ENCODE measurements around the gene RIPK1.
"Not testable (repeated sequence)": the region's sequence is repeated elsewhere in the genome, so short reads cannot be mapped to it uniquely, and the experiment has no call there.

RIPK1 gene

DNA sequence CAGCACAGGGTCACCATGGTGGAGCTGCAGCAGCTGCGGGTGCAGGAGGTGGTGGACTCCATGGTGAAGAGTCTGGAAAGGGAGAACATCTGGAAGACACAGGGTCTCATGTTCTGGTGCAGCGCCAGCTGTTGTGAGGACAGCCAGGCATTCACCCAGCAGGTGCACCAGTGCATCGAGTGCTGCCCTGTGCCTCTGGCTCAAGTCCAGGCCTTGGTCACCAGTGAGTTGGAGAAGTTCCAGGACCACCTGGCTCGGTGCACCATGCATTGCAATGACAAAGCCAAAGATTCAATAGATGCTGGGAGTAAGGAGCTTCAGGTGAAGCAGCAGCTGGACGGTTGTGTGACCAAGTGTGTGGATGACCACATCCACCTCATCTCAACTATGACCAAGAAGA lies 22.9 kb upstream of the RIPK1 start:
- Histone ChIP-seq H3K36me3 (ENCODE audit: control insufficient read depth in 5 of 5, insufficient read depth in 5 of 5, low read length in 5 of 5) (no peaks in the 10 kb centered on the region), H3K4me1 (ENCODE audit: control insufficient read depth in 5 of 5, insufficient read depth in 5 of 5, low read length in 5 of 5) (peaks cover 0 to 13% (median 11%) of the 10 kb centered on the region in 5 donors), H3K27me3 (ENCODE audit: control insufficient read depth in 5 of 5, insufficient read depth in 4 of 5, low read length in 5 of 5) (no peaks in the 10 kb centered on the region)

DNA sequence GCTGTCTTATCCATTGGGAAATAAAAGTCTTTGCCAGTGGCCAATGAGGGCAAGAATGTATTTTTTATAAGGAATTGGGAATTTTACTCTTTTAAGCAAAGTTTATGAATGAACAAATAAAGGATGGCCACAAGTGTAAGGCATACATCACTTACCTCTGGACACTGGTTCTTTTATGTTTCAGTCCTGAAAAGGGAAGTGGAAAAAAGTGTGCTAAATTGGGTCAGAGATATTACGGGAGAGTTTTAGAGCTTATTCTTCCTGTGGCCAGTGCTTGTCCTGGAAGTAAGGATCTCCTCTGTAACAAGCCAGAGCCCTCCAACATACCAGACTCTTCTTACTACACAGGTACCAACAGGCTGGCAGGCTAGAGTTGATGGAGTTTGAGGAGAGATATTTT lies 22.5 kb upstream of the RIPK1 start:
- Histone ChIP-seq H3K27ac (ENCODE audit: low read depth, low read length) (no peak overlapping the region), H3K9me3 (ENCODE audit: control insufficient read depth in 5 of 5, low read length in 5 of 5) (no peaks in the 10 kb centered on the region), H3K4me1 (ENCODE audit: control insufficient read depth in 5 of 5, insufficient read depth in 5 of 5, low read length in 5 of 5) (peaks cover 0 to 13% (median 11%) of the 10 kb centered on the region in 5 donors)

More for the DNA sequence above, 22.9 kb upstream of the RIPK1 start:
- H3K9ac ChIP-seq (ENCODE audit: low read length in 5 of 5) = no peak overlapping the region
- H3K9me3 ChIP-seq (ENCODE audit: control insufficient read depth in 5 of 5, low read length in 5 of 5) = no peaks in the 10 kb centered on the region
- no peak overlapping the region for H3K4me3 ChIP-seq (ENCODE audit: low read depth in 1 of 5, low read length in 5 of 5)
- H3K27ac ChIP-seq (ENCODE audit: low read depth, low read length) = no peak overlapping the region

GRCh38 chr6:3046295-3046694 lies 22.0 kb upstream of the RIPK1 start:
- no peak overlapping the region for H3K9ac ChIP-seq (ENCODE audit: low read length in 5 of 5)
- H3K4me1 ChIP-seq (ENCODE audit: control insufficient read depth in 5 of 5, insufficient read depth in 5 of 5, low read length in 5 of 5) = peaks cover 0 to 7% (median 7%) of the 10 kb centered on the region in 5 donors
- H3K27me3 ChIP-seq (ENCODE audit: control insufficient read depth in 5 of 5, insufficient read depth in 4 of 5, low read length in 5 of 5) = no peaks in the 10 kb centered on the region
- H3K27ac ChIP-seq (ENCODE audit: low read depth, low read length) = no peak overlapping the region
- H3K9me3 ChIP-seq (ENCODE audit: control insufficient read depth in 5 of 5, low read length in 5 of 5) = no peaks in the 10 kb centered on the region
- H3K4me3 ChIP-seq (ENCODE audit: low read depth in 1 of 5, low read length in 5 of 5) = no peak overlapping the region
- H3K36me3 ChIP-seq (ENCODE audit: control insufficient read depth in 5 of 5, insufficient read depth in 5 of 5, low read length in 5 of 5) = no peaks in the 10 kb centered on the region

More for the DNA sequence above, 22.5 kb upstream of the RIPK1 start:
- no peaks in the 10 kb centered on the region for H3K36me3 ChIP-seq (ENCODE audit: control insufficient read depth in 5 of 5, insufficient read depth in 5 of 5, low read length in 5 of 5)
- no peak overlapping the region for H3K9ac ChIP-seq (ENCODE audit: low read length in 5 of 5)
- no peaks in the 10 kb centered on the region for H3K27me3 ChIP-seq (ENCODE audit: control insufficient read depth in 5 of 5, insufficient read depth in 4 of 5, low read length in 5 of 5)
- H3K4me3 ChIP-seq (ENCODE audit: low read depth in 1 of 5, low read length in 5 of 5) = no peak overlapping the region

DNA sequence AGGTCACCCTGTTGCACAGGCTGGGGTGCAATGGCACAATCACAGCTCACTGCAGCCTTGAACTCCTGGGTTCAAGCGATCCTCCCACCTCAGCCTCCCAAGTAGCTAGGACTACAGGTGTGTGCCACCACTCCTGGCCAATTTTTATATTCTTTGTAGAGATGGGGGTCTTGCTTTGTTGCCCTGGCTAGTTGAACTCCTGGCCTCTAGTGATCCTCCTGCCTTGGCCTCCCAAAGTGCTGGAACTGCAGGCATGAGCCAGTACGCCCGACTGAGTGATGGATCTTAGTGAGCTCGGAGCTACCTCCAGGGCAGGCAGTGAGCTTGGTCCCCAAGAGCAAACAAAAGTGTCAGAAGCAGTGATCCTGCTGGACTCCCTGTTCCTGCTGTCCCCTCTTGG lies 20.3 kb upstream of the RIPK1 start:
- H3K9me3 ChIP-seq (ENCODE audit: control insufficient read depth in 5 of 5, low read length in 5 of 5); H3K27ac ChIP-seq (ENCODE audit: low read depth, low read length); H3K36me3 ChIP-seq (ENCODE audit: control insufficient read depth in 5 of 5, insufficient read depth in 5 of 5, low read length in 5 of 5); H3K4me1 ChIP-seq (ENCODE audit: control insufficient read depth in 5 of 5, insufficient read depth in 5 of 5, low read length in 5 of 5); H3K4me3 ChIP-seq (ENCODE audit: low read depth in 1 of 5, low read length in 5 of 5); H3K9ac ChIP-seq (ENCODE audit: low read length in 5 of 5); H3K27me3 ChIP-seq (ENCODE audit: control insufficient read depth in 5 of 5, insufficient read depth in 4 of 5, low read length in 5 of 5): not testable (repeated sequence)

DNA sequence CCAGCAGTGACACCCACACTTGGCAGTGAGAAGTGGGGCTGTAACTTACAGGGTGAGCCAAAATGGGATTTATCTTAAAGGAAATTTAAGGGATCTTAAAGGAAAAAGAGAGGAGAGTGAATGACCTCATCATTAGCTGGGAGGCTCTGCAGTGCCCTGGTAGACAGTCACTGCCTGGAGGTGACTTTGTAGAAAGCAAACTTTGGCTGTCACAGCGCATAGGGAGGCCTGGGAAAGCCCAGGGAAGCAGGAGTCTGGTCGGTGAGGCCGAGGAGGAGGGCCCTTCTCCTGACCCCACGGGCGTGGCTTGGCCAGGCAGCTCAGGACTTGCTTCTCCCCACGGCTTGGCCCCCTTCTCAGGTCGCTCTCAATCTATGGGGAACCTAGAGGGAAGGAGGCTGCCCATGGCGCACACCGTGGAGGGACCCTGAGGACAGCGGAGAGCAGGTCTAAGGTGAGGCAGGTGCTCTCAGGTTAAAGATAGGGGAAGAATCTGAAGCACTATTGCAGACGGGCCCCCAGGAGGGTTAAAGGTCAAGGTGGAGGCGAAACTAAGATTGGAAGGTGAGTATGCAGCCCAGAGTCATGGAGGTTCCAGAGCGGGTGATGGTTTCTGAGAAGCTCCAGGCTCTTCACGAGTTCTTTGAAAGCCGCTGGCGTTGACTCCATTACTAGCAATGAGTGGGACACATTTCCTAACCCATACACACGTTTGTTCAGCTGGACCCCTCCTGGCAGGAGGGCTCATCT lies 15.6 kb upstream of the RIPK1 start:
- H3K27me3 ChIP-seq (ENCODE audit: control insufficient read depth in 5 of 5, insufficient read depth in 4 of 5, low read length in 5 of 5) = no peaks in the 10 kb centered on the region
- H3K4me3 ChIP-seq (ENCODE audit: low read depth in 1 of 5, low read length in 5 of 5) = peak overlapping the region in 3 of 5 donors; percentile 56 to 70 (median 66)
- peak overlapping the region; percentile 57 for H3K27ac ChIP-seq (ENCODE audit: low read depth, low read length)
- no peaks in the 10 kb centered on the region for H3K36me3 ChIP-seq (ENCODE audit: control insufficient read depth in 5 of 5, insufficient read depth in 5 of 5, low read length in 5 of 5)
- H3K4me1 ChIP-seq (ENCODE audit: control insufficient read depth in 5 of 5, insufficient read depth in 5 of 5, low read length in 5 of 5) = peaks cover 3 to 37% (median 21%) of the 10 kb centered on the region in 5 donors
- H3K9ac ChIP-seq (ENCODE audit: low read length in 5 of 5) = peak overlapping the region in 1 of 5 donors; percentile 16
- H3K9me3 ChIP-seq (ENCODE audit: control insufficient read depth in 5 of 5, low read length in 5 of 5) = no peaks in the 10 kb centered on the region

GRCh38 chr6:3053231-3053508 lies 15.1 kb upstream of the RIPK1 start:
- Histone ChIP-seq H3K9me3 (ENCODE audit: control insufficient read depth in 5 of 5, low read length in 5 of 5) (no peaks in the 10 kb centered on the region), H3K4me3 (ENCODE audit: low read depth in 1 of 5, low read length in 5 of 5) (peak overlapping the region; percentile 56 to 70 (median 66)), H3K9ac (ENCODE audit: low read length in 5 of 5) (peak overlapping the region in 4 of 5 donors; percentile 16 to 68 (median 35)), H3K36me3 (ENCODE audit: control insufficient read depth in 5 of 5, insufficient read depth in 5 of 5, low read length in 5 of 5) (no peaks in the 10 kb centered on the region), H3K27ac (ENCODE audit: low read depth, low read length) (peak overlapping the region; percentile 72), H3K27me3 (ENCODE audit: control insufficient read depth in 5 of 5, insufficient read depth in 4 of 5, low read length in 5 of 5) (no peaks in the 10 kb centered on the region), H3K4me1 (ENCODE audit: control insufficient read depth in 5 of 5, insufficient read depth in 5 of 5, low read length in 5 of 5) (peaks cover 3 to 37% (median 21%) of the 10 kb centered on the region in 5 donors)

GRCh38 chr6:3054229-3055157 lies 13.8 kb upstream of the RIPK1 start:
- H3K9ac ChIP-seq (ENCODE audit: low read length in 5 of 5) = peak overlapping the region in 1 of 5 donors; percentile 63
- not testable (repeated sequence) for H3K36me3 ChIP-seq (ENCODE audit: control insufficient read depth in 5 of 5, insufficient read depth in 5 of 5, low read length in 5 of 5)

DNA sequence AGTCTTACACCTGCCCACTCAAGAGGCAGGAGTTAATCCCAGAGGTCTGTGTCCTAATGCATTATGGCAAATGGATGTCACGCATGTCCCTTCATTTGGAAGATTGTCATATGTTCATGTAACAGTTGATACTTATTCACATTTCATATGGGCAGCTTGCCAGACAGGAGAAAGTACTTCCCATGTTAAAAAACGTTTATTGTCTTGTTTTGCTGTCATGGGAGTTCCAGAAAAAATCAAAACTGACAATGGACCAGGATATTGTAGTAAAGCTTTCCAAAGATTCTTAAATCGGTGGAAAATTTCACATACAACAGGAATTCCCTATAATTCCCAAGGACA lies 13.2 kb upstream of the RIPK1 start:
- not testable (repeated sequence) for H3K27me3 ChIP-seq (ENCODE audit: control insufficient read depth in 5 of 5, insufficient read depth in 4 of 5, low read length in 5 of 5); H3K36me3 ChIP-seq (ENCODE audit: control insufficient read depth in 5 of 5, insufficient read depth in 5 of 5, low read length in 5 of 5); H3K9me3 ChIP-seq (ENCODE audit: control insufficient read depth in 5 of 5, low read length in 5 of 5); H3K4me3 ChIP-seq (ENCODE audit: low read depth in 1 of 5, low read length in 5 of 5); H3K9ac ChIP-seq (ENCODE audit: low read length in 5 of 5)
- Histone ChIP-seq H3K4me1 (ENCODE audit: control insufficient read depth in 5 of 5, insufficient read depth in 5 of 5, low read length in 5 of 5) (peaks cover 3 to 37% (median 21%) of the 10 kb centered on the region in 5 donors), H3K27ac (ENCODE audit: low read depth, low read length) (peak overlapping the region; percentile 50)

More at GRCh38 chr6:3054229-3055157, 13.8 kb upstream of the RIPK1 start:
- H3K4me1 ChIP-seq (ENCODE audit: control insufficient read depth in 5 of 5, insufficient read depth in 5 of 5, low read length in 5 of 5) = peaks cover 3 to 37% (median 21%) of the 10 kb centered on the region in 5 donors
- peak overlapping the region; percentile 56 to 69 (median 66) for H3K4me3 ChIP-seq (ENCODE audit: low read depth in 1 of 5, low read length in 5 of 5)
- not testable (repeated sequence) for H3K27me3 ChIP-seq (ENCODE audit: control insufficient read depth in 5 of 5, insufficient read depth in 4 of 5, low read length in 5 of 5); H3K9me3 ChIP-seq (ENCODE audit: control insufficient read depth in 5 of 5, low read length in 5 of 5)
- H3K27ac ChIP-seq (ENCODE audit: low read depth, low read length) = peak overlapping the region; percentile 72

DNA sequence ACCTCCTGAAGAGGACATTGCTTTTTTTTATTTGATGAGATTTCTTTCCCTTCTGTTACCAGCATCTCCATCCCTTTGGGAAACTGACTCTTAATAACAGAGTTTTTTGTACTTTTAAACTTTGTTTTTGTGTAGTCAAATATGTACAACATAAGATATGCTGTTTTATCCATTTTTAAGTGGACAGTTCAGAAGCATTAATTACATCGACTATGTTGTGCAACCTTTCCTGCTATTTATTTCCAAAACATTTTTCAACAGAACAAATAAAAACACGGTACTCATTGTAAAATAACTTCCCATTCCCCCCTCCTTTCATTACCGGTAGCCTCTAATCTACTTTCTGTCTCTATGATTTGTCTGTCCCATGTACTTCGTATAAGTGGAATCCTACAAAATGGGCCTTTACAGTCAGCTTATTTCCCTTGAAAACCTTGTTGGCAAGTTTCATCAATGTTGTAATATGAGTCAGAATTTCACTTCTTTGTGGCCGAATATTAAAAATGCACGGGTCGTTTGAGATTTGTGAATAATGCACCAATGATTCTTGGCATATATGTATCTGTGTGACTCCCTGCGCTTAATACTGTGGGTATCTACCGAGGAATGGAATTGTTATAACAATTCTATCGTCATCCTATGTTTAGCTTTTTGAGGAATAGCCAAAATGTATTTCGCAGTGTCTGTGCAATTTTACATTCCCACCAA lies 11.1 kb upstream of the RIPK1 start:
- no peaks in the 10 kb centered on the region for H3K36me3 ChIP-seq (ENCODE audit: control insufficient read depth in 5 of 5, insufficient read depth in 5 of 5, low read length in 5 of 5)
- H3K4me3 ChIP-seq (ENCODE audit: low read depth in 1 of 5, low read length in 5 of 5) = no peak overlapping the region
- no peak overlapping the region for H3K9ac ChIP-seq (ENCODE audit: low read length in 5 of 5)
- no peak overlapping the region for H3K27ac ChIP-seq (ENCODE audit: low read depth, low read length)
- H3K4me1 ChIP-seq (ENCODE audit: control insufficient read depth in 5 of 5, insufficient read depth in 5 of 5, low read length in 5 of 5) = peaks cover 3 to 35% (median 21%) of the 10 kb centered on the region in 5 donors
- no peaks in the 10 kb centered on the region for H3K9me3 ChIP-seq (ENCODE audit: control insufficient read depth in 5 of 5, low read length in 5 of 5)
- no peaks in the 10 kb centered on the region for H3K27me3 ChIP-seq (ENCODE audit: control insufficient read depth in 5 of 5, insufficient read depth in 4 of 5, low read length in 5 of 5)

- H3K4me1 ChIP-seq (ENCODE audit: control insufficient read depth in 5 of 5, insufficient read depth in 5 of 5, low read length in 5 of 5) = peaks cover 5 to 20% (median 14%) of the 10 kb centered on the region in 5 donors
- no peaks in the 10 kb centered on the region for H3K27me3 ChIP-seq (ENCODE audit: control insufficient read depth in 5 of 5, insufficient read depth in 4 of 5, low read length in 5 of 5)
- H3K9me3 ChIP-seq (ENCODE audit: control insufficient read depth in 5 of 5, low read length in 5 of 5) = no peaks in the 10 kb centered on the region
- H3K36me3 ChIP-seq (ENCODE audit: control insufficient read depth in 5 of 5, insufficient read depth in 5 of 5, low read length in 5 of 5) = no peaks in the 10 kb centered on the region
- H3K27ac ChIP-seq (ENCODE audit: low read depth, low read length) = no peak overlapping the region
- H3K4me3 ChIP-seq (ENCODE audit: low read depth in 1 of 5, low read length in 5 of 5) = no peak overlapping the region
- H3K9ac ChIP-seq (ENCODE audit: low read length in 5 of 5) = no peak overlapping the region
Observed at GRCh38 chr6:3058957-3059356, 9.3 kb upstream of the RIPK1 start.
